NCI-H2107 treated with DMSO at 0.1 percent for 48 hours (cell line): ENCODE results near the gene NT5C1A.
A peak's percentile ranks its signal among the peaks of the same experiment; 100 is the strongest.

Experiments used
- DNase-seq: peaks from one replicate; lab custom pipeline; 2025; ENCODE audit not compliant: unreplicated experiment; lab: John Stamatoyannopoulos, UW

NT5C1A gene

GRCh38 chr1:39671793-39672550, at the start of gene NT5C1A:
TSS of gene NT5C1A (minus strand) at chr1:39672107. CDS start at chr1:39672038, 69 bp downstream.
- DNase-seq = no peak

DNA sequence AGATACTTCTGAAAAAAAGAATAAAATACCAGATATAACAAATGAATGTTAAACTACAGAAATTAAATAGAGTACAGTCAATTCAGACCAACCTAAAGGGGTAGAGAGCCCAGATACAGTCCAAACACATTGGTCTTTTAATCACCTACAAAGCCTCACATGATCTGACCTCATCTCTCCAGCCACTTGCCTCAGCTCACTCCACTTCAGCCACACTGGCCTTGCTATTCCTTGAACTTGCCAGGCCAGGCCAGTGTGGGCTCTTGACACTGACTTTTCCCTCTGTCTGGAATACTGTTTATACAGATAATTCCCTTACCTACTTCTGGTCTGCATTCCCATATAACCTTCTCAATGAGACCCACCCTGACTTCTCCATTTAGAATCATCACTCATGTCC, 49.8 kb upstream of the NT5C1A start:
- DNase-seq = no peak

DNA sequence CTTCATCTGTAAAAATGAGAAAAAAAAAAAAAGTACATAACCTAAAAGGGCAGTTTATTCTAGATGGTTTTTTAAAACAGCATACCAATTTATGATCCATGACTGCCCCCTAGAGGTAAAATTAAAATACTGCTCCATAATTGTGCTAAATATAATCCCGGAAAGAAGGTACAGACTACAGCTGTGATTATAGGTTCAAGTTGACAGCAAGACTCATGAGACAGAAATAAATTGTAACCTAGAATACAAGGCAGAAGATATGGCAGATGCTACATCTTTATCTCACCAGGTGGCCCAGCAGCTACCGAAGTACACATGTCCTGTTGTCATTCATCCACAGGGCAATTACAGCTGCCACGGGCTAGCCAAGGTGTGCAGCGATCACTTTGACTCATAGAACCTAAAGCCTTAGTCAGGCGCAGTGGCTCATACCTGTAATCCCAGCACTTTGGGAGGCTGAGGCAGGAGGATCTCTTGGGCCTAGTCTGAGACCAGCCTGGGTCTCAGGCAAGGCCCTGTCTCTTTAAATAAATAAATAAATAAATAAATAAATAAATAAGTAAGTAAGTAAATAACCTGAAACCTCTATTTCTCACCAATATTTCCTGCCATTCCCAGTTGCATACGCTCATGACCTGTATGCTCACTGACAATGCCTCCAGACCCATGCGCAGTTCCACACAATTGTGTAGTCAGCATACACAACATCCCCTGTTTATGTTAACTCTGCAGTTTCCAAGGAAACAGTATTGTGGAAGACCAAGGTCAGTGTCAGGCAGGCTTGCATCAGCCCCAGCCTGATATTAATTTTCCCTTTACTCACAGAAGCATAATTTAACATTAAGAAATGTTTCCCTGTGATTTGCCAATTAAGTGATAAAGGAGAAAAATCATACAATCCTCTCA, 48.4 kb upstream of the NT5C1A start:
- DNase-seq = peak; percentile 100

DNA sequence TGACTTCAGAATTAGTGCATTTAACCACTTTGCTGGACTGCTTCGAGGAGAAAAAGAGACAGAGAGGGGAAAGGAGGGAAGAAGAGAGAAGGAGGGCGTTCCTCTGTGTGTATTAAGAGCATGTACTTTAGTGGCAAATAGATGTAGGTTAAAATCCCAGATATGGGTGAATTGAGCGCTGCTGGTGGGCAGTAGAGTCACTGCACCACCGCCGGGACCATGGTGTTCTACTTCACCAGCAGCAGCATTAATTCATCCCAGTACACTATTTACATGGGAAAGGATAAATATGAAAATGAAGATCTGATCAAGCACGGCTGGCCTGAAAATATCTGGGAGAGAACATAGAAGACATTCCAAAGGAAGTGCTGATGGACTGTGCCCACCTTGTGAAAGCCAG, 45.9 kb upstream of the NT5C1A start:
- DNase-seq = no peak

- DNase-seq = no peak
Measured at GRCh38 chr1:39713557-39713956, 41.6 kb upstream of the NT5C1A start.

GRCh38 chr1:39711966-39712340, 40.0 kb upstream of the NT5C1A start:
- DNase-seq = no peak

DNA sequence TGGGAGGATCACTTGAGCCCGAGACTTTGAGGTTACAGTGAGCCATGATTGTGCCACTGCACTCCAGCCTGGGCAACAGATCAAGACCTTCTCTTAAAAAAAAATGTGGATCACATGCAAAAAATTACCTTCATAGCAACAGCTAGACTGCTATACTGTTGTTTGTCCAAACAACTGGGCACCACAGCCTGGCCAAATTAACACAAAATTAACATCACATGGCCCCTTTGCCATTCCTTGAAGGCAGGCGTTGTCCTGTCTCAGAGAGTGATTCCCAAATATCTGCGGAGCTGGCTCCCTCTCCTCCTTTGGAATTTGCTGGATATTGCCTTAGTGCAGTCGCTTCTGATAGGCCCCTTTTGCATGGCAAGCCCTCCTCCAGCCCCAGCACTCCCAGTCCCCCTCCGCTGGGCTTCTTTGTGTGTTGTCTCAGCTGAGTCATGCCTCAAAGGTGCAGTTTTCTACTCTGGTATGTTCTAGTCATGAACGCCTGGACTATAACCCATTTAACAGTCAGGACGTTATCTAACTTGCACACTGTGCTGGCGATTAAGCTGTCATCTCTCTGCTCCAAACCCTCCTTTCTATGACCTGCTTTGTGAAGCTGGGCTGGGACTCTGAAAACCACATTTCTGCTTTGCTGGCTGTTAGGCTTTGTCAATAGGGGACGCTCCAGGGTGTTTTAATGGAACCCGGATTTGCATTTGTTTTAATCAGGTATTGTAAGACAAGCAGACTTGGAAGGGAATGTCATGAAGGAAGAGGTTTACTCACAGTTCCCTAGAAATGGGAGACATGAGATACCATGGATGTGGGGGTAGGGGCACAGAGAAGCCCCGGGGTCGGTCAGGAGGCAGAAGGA, 39.4 kb upstream of the NT5C1A start:
- no peak for DNase-seq

DNA sequence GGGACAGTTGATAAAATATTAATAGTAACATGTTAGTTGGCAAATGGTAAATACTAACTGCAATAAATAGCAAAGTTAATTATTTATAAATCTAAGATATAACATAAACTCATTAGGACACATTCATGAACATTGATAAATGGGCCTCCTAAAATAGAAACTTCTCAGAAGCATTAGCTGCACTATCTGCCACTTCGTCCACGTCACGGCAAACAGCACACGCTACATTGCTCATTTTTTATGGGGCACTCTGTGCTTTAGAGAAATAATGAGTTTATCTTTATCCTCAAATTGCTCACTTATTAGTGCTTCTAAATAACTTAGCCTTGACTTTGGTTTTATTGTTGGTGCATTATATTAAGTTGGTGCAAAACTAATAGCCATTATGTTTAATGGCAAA, 35.6 kb upstream of the NT5C1A start:
- DNase-seq = no peak

GRCh38 chr1:39704757-39705156, 32.9 kb upstream of the NT5C1A start:
- no peak for DNase-seq

DNA sequence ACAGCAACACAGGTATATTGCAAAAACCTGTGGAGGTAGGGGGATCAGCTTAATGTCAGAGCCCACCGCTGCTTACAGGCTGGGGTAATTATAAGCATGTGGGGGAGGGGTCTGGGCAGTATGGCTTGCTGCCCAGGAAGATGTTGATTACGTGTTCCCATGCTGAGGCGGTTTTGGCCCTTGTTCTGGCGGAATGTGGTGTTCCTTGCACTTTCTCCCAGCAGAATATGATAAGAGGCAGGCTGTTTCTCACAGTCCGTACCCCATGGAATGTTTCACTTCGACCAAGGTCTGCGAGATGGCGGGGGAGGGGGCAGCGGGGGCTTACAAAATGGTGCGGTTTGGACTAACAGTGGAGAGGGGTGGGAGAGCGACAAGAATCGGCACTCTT, 29.1 kb upstream of the NT5C1A start:
- peak; percentile 100 for DNase-seq

- no peak for DNase-seq
Measured at GRCh38 chr1:39700348-39700747, 28.4 kb upstream of the NT5C1A start.

GRCh38 chr1:39699419-39699818, 27.5 kb upstream of the NT5C1A start:
- no peak for DNase-seq

DNA sequence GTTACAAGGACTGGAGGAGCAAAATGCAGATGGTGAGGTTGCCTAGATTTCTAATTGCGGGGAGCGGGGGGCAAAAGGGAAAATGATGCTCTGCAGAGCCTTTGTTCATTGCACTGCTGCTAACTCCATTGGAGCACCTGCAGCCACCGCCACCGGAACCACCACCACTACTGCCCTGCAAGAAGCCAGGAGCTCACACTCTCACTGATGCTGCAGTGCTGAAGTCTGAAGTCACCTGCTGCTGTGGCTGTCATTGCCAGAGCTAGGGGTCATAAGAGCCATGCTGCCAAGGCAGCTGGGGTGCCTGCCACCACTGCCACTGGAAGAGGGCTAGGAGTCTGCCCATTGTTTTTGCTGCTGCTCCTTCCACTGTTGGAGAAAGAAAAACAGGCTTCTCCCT, 26.7 kb upstream of the NT5C1A start:
- no peak for DNase-seq

GRCh38 chr1:39696448-39696847, 24.5 kb upstream of the NT5C1A start:
- DNase-seq = no peak

DNA sequence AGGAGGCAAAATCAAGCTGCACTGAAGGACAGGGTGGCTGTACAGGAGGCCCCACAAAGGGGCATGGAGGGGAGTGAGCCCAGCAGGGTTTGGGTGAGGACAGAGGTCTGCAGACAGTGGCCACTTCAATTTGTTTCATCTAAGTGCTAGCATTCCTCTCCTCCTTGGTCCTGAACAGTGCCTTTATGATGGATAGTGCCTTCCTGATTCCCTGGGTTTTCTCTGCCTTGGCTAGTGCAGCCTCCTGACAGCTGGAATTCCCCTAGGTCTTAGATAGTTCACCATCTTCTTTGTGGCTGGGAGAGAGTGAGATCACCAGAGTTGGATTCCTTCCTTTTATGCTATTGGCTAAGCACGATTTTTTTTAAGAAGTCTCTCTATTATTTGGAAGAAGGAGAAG, 23.1 kb upstream of the NT5C1A start:
- no peak for DNase-seq

DNA sequence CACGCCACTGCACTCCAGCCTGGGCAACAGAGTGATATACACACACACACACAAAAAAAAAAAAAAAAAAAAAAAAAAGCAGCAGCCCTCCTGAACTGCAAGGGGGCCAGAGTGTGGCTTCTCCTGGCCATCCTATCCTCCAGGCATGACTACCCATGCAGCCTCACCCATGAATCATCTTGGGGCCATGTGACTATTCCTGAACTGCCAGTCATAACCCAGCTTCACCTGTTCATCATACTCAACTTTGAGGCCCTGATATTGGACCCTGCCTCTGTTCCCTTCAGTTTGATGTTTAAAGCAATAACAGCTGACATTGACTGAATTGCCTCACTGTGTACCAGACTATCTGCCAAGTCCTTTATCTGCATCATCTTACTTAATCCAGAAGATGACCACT, 22.1 kb upstream of the NT5C1A start:
- no peak for DNase-seq

- no peak for DNase-seq
Measured at GRCh38 chr1:39692152-39693074, 20.5 kb upstream of the NT5C1A start.

DNA sequence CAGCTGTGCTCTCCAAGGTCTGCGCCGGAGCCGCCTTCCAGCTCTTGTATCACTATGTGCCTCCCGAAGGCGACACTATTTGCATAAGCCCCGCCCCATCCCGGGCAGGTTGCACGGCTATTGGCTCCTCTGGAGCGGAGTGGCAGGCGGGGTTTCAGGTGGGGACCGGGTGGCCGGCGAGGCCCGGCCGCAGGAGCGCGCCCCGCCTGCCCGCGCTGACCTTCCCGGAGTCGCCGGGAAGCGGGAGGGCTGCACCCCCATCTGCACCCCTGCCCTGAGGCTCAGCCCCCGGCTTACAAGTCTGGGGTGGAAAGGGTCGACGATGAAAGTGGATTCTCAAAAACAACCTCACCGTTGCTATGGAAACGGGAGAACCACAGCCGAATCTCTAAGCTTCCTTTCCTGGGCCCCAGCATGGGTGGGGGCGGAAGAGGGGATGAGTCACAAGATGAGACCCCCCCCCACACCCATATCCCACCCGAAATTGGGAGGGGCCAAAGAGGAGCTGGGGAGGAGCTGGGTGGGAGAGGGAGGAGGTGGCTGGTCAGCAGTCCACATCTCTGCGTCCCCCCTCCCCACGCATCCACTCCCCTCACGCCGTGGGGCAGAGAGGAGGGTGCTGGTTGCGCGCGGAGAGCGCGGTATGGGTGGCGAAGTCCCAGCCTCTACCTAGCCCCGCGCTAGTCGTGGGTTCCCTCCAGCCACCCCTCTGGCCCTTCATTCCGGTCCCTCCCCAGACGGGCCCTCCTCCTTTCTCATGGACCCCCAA, 19.7 kb upstream of the NT5C1A start, which contains the start of gene HPCAL4:
Gene HPCAL4 (minus strand): TSS at position 51 of the 769 bp plus-strand sequence. CDS start 6,830 bp downstream, outside the sequence.
- DNase-seq = peak; percentile 100

- no peak for DNase-seq
Measured at GRCh38 chr1:39690794-39691382, 19.0 kb upstream of the NT5C1A start.
